WERI-Rb-1 (cell line): Measurements from ENCODE around the gene PLCG1.

ENCODE experiments used
- DNase-seq: peaks from one replicate; pipeline ENCODE4 v3.0.0-alpha.2; 2020
- H3K27ac ChIP-seq: fragments of 250-450 bp; sonication (Bioruptor Pico); 2 replicates; pipeline ENCODE4 v1.5.1; 2020; ENCODE audit warnings: mild to moderate bottlenecking, moderate library complexity
- H3K27me3 ChIP-seq: fragments of 250-450 bp; sonication (Bioruptor Pico); 2 replicates; pipeline ENCODE4 v1.5.1; 2021; ENCODE audit warnings: mild to moderate bottlenecking, low read depth, moderate library complexity; ENCODE audit not compliant: insufficient read depth, severe bottlenecking
- H3K36me3 ChIP-seq: fragments of 250-450 bp; sonication (Bioruptor Pico); 2 replicates; pipeline ENCODE4 v1.5.1; 2020; ENCODE audit warnings: mild to moderate bottlenecking, moderate library complexity
- H3K4me3 ChIP-seq: 2 replicates; pipeline ENCODE4 v1.5.1; 2011; ENCODE audit warnings: low read depth, mild to moderate bottlenecking, control low read depth, low read length
- H3K9me3 ChIP-seq: fragments of 250-450 bp; sonication (Bioruptor Pico); 2 replicates; pipeline ENCODE4 v1.5.1; 2021; ENCODE audit warnings: mild to moderate bottlenecking, moderate library complexity; ENCODE audit not compliant: severe bottlenecking
- TF ChIP-seq, protein P1 (sequence below): IDR thresholded peaks from 2 replicates; pipeline ENCODE4 v1.5.1; 2011; ENCODE audit warnings: low read depth, mild to moderate bottlenecking, control low read depth, inconsistent platforms, low read length

Gene PLCG1

DNA sequence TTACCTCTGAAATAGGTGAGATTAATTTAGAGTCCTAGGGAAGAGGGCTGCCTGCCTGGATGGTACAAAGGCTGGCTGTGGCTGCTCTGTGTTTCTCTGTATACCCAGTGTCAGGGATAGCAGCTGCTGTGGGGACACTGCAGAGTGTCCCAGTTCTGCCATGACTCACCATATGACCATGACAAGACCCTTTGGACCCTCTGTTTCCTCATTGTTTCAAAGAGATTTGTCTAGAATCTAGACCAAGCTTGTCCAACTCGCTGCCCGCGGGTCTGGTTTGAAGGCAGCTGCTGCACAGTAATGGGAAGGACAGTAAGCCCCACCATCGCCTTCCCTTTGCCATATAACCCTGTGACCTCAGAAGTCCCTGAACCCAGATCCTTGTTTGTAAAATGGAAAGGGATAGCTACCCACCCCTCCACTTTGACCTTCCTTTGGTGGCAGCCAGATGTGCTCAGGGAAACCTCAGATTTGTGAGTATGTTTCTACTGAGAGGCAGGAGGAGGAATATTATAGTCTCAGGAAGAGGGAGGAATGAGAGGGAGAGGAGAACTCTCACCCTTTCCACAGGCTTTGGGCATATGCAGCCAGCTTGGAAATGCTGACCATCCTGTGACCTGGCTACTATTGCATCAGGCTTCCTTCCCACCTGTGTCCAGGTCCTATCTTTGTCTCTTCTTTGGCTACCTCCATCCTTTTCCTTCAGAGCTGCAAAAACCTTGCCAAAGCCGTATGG lies 14.0 kb downstream of the PLCG1 start:
- Histone ChIP-seq H3K36me3 (peaks cover 50% of the 10 kb centered on the region), H3K4me3 (no peak overlapping the region), H3K27ac (no peak overlapping the region), H3K9me3 (no peaks in the 10 kb centered on the region), H3K27me3 (no peaks in the 10 kb centered on the region)
- no peak for DNase-seq
- TF ChIP-seq, protein P1, sequence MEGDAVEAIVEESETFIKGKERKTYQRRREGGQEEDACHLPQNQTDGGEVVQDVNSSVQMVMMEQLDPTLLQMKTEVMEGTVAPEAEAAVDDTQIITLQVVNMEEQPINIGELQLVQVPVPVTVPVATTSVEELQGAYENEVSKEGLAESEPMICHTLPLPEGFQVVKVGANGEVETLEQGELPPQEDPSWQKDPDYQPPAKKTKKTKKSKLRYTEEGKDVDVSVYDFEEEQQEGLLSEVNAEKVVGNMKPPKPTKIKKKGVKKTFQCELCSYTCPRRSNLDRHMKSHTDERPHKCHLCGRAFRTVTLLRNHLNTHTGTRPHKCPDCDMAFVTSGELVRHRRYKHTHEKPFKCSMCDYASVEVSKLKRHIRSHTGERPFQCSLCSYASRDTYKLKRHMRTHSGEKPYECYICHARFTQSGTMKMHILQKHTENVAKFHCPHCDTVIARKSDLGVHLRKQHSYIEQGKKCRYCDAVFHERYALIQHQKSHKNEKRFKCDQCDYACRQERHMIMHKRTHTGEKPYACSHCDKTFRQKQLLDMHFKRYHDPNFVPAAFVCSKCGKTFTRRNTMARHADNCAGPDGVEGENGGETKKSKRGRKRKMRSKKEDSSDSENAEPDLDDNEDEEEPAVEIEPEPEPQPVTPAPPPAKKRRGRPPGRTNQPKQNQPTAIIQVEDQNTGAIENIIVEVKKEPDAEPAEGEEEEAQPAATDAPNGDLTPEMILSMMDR, result no peak

DNA sequence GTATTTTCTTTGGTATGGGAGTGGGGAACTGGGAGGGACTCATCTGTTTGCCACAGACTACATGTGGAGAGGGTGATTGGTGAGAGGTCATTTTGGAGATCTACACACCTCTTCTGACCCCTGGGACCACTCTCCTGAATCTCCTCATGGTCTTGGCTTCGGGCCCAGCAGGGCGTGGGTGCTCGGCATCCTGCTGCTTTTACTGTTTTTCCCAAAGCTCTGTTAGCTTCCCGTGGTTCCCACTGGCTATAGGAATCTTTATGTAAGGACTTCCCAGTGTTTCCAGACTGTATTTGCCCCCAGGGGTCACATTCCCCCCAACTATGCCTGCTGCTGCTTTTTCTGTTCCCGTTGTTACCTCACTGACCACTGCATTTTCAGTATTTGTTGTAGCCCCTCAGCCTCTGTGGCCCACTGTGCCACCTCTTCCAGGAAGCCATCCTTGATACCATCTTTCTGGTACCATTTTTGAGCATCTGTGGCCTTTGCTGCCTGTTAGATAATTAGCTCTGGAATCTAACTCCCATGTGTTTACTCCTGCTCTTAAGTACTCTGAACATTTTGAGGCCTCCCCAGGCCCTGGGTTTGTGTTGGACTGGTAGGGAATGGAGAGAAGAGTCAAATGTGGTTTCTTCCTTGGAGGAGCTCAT lies 14.9 kb downstream of the PLCG1 start:
- no peak overlapping the region for H3K4me3 ChIP-seq
- TF ChIP-seq, protein P1, result no peak
- no peaks in the 10 kb centered on the region for H3K9me3 ChIP-seq
- no peak for DNase-seq
- H3K27me3 ChIP-seq, result no peaks in the 10 kb centered on the region
- H3K36me3 ChIP-seq, result peaks cover 47% of the 10 kb centered on the region
- H3K27ac ChIP-seq, result no peak overlapping the region

DNA sequence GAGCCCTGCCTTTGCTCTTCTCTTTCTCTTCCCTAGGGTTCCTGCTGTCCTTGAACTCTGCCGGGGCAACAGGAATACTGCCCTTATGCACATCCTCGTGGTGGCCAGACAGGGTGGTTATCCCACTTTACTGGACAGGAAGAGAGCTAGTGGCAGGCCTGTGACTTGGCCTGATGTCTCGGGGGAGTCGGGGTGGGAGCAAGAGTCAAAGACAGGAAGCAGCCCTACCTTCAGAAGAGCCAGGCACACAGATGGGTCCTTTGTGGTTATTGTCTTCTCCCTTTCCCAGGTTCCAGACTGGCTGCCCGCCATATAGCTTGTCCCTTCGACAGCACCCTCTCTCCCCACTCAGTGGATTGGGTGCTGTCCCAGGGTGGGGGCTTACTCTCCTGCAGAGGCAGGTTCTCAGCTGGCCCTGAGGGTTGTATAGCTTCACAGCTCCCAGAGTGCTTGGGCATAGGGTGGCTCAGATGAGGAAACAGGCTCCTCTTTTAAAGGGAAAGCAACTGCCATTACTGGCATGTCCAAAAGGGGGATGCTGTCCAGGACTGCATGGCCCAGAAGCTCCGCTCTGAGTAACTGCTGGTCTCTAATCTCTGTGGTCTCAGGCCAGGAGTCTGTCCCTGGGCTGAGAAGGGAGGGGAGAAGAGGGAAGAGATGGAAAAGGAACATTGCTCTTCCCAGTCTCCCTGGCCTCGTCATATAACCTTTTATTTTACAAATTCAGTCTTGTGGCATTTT lies 17.3 kb downstream of the PLCG1 start:
- Histone ChIP-seq H3K27ac (no peak overlapping the region), H3K27me3 (no peaks in the 10 kb centered on the region), H3K36me3 (peaks cover 40% of the 10 kb centered on the region), H3K9me3 (no peaks in the 10 kb centered on the region), H3K4me3 (no peak overlapping the region)
- no peak for DNase-seq
- TF ChIP-seq, protein P1, result no peak

DNA sequence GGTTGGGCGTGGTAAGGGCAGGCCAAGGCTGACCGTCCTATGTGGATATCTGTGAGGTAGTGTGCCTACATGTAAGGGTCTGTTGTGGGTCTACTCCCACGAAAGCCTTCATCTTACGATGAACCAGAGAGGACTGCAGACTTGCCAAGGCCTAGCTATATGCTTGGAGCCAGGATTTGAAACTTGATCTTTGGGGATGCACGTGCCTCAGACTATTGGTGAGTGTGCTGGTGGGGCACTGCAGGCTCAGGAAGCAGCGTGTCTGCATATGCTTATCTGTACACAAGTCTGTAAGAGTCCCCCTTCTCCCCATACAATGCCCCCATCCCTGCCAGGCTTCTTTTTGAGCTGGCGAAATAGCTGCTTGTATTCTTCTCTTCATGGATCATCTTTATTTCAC lies 17.9 kb downstream of the PLCG1 start:
- TF ChIP-seq, protein P1, result no peak
- H3K36me3 ChIP-seq, result peaks cover 45% of the 10 kb centered on the region
- H3K9me3 ChIP-seq, result no peaks in the 10 kb centered on the region
- H3K27me3 ChIP-seq, result no peaks in the 10 kb centered on the region
- DNase-seq, result no peak
- H3K27ac ChIP-seq, result no peak overlapping the region
- no peak overlapping the region for H3K4me3 ChIP-seq

DNA sequence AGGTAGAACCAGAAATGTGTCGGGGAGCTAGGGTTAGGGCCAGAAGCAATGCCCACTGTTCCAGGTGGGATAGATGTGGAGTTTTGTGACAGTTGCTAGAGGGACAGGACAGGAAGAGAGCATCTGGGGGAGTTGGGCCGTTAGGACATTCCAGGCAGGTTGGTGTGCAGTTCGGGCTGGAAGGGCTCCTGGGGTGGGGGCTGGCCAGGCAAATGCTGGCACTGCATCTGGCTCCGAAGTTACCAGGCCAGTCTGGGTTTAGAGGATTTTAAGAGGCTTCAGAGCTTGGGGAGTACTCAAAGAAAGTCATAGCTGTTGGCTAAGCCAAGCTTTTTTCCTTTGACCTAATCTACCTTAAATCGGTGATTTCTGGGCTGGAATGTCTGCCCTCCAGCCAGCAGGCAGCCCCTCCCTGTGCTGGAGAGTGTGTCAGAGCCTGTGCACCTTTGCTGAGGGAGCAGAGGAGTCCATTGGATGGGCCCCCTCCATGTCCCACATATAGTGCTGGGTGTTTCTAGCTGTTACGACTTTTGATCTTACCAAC lies 20.8 kb downstream of the PLCG1 start:
- Histone ChIP-seq H3K4me3 (no peak overlapping the region), H3K27me3 (no peaks in the 10 kb centered on the region), H3K27ac (no peak overlapping the region), H3K36me3 (peaks cover 54% of the 10 kb centered on the region), H3K9me3 (no peaks in the 10 kb centered on the region)
- TF ChIP-seq, protein P1, result no peak
- no peak for DNase-seq
